Esophagus (tissue), 2 donors: ENCODE results near the gene DDX21. TPM values are rescaled to one million over a fixed set of nuclear protein-coding genes. Genes with fewer than 3 reads are reported as not detected.
"Not testable (repeated sequence)": the region's sequence is repeated elsewhere in the genome, so short reads cannot be mapped to it uniquely, and the experiment has no call there.

Source experiments
- H3K27ac ChIP-seq, 2 donors: one replicate each; pipeline ENCODE4 v1.5.1; 2013; ENCODE audit warnings: low read depth in 2 of 2, mild to moderate bottlenecking in 2 of 2, inconsistent platforms in 1 of 2, low read length in 1 of 2, moderate library complexity in 1 of 2
- H3K27me3 ChIP-seq, 2 donors: one replicate each; pipeline ENCODE4 v1.6.1; 2013; ENCODE audit warnings: low read length in 2 of 2, control low read depth in 1 of 2, mild to moderate bottlenecking in 1 of 2; ENCODE audit not compliant: insufficient read depth in 2 of 2, control insufficient read depth in 1 of 2
- H3K36me3 ChIP-seq, 2 donors: one replicate each; pipeline ENCODE4 v1.6.1; 2013; ENCODE audit warnings: low read length in 1 of 2; ENCODE audit not compliant: control insufficient read depth in 2 of 2, insufficient read depth in 2 of 2
- H3K4me1 ChIP-seq, 2 donors: one replicate each; pipeline ENCODE4 v1.6.1; 2013; ENCODE audit warnings: low read length in 1 of 2; ENCODE audit not compliant: control insufficient read depth in 2 of 2, insufficient read depth in 2 of 2
- H3K4me3 ChIP-seq, 2 donors: one replicate each; pipeline ENCODE4 v1.5.1; 2013; ENCODE audit warnings: low read length in 2 of 2, mild to moderate bottlenecking in 2 of 2, low read depth in 1 of 2, moderate library complexity in 1 of 2
- H3K9me3 ChIP-seq, 2 donors: one replicate each; pipeline ENCODE4 v1.6.1; 2013; ENCODE audit warnings: mild to moderate bottlenecking in 2 of 2, low read depth in 1 of 2, low read length in 1 of 2, moderate library complexity in 1 of 2; ENCODE audit not compliant: control insufficient read depth in 2 of 2, insufficient read depth in 1 of 2
- WGBS, 2 donors: extraction: QIAGEN DNeasy Blood & Tissue Kit; methylation state at CpG; one replicate each; pipeline ENCODE4 v1.1.7; 2013; 5-methylcytosine and 5-hydroxymethylcytosine counted together
- polyA plus RNA-seq, 2 donors: library from polyadenylated mRNA; stranded (reverse); fragments of 200-250 nt; gene quantifications; one replicate each; pipeline ENCODE4 v1.2.3, GENCODE V29; 2013
- donor health status: healthy with polysubstance abuse.
- donor health status: Bipolar disorder and iron deficiency.

Gene DDX21
- polyA plus RNA-seq, 2 donors: 12.3 to 36.3 TPM

DNA sequence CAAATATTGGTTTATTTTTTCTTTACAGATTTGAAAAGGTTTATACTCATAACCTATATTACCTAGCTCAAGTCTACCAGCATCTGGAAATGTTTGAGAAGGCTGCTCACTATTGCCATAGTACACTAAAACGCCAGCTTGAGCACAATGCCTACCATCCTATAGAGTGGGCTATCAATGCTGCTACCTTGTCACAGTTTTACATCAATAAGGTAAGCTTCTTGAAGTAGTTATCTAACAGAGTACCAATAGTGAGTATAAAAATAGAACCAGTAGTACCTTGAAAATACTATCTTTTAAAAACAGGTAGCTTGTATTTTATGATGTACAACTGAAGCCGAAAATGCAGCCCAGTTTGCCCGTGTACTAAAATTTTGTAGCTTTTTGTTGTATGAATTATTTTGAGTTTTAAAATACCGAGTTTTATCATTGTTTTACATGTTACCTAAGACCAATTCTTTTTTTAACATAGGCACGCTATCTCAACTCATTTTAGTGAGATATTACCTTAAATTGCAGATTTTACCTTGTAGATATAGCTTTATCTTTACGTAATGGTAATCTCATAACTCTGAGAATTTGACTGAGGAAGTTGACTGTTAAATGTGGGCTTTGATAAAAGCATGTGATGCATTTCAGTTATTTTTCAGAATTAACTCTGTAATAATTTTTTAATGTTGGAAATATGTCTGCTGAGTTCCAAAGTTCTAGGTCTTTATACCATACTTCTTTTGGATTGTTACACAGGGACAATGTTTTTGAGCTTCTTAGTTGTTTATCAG is 49.9 kb downstream of the DDX21 start:
- Histone ChIP-seq H3K4me3 (no peak overlapping the region), H3K9me3 (no peaks in the 10 kb centered on the region), H3K4me1 (no peaks in the 10 kb centered on the region), H3K27me3 (no peaks in the 10 kb centered on the region), H3K36me3 (peaks cover 0 to 5% of the 10 kb centered on the region in 2 donors), H3K27ac (no peak overlapping the region)
- 88 to 94% methylated on average over 6 of the region's 6 CpGs for WGBS, 2 donors

DNA sequence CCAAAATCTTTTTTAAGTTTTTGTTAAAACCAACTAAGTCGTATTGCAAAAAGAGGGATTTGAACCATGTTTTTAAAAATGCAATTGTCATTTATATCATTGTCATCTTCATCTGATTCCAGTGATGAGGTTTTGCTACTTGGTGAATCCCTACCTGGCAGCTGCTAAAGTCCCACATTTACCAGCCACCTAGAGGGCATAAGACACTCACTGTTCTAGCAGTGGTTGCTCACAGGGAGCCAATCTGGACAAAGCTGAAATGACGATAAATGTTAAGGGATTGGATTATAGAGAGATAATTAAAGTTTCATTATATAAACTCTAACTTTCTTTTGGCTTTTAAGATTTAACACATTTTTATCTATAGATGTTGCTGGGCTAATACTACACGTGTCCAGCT is 51.3 kb downstream of the DDX21 start:
- Histone ChIP-seq H3K4me3 (no peak overlapping the region), H3K36me3 (peaks cover 3% of the 10 kb centered on the region in 2 donors), H3K27ac (no peak overlapping the region), H3K27me3 (no peaks in the 10 kb centered on the region), H3K9me3 (no peaks in the 10 kb centered on the region), H3K4me1 (no peaks in the 10 kb centered on the region)
- WGBS, 2 donors: 90 to 95% methylated on average over 3 of the region's 3 CpGs

DNA sequence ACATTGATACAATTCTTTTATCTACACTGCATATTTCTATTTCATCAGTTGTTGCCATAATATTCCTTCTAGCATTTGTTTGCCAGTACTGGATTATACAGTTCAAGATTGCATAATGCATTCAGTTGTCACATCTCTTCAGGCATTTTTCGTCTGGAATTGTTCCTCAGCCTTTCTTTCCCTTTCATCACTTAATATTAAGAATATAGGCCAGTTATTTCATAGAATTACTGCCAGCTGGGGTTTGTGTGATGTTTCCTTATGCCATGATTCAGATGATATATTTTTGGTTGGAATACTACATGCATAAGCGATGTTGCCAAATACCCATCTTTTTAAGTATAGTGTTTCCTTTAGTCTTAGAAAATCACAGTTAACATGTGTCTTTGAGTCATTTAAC is 53.4 kb downstream of the DDX21 start:
- no peaks in the 10 kb centered on the region for H3K9me3 ChIP-seq
- no peaks in the 10 kb centered on the region for H3K27me3 ChIP-seq
- H3K4me3 ChIP-seq: no peak overlapping the region
- H3K4me1 ChIP-seq: no peaks in the 10 kb centered on the region
- 67 to 70% methylated on average over 2 of the region's 2 CpGs for WGBS, 2 donors
- no peak overlapping the region for H3K27ac ChIP-seq
- peaks cover 0 to 3% of the 10 kb centered on the region in 2 donors for H3K36me3 ChIP-seq

DNA sequence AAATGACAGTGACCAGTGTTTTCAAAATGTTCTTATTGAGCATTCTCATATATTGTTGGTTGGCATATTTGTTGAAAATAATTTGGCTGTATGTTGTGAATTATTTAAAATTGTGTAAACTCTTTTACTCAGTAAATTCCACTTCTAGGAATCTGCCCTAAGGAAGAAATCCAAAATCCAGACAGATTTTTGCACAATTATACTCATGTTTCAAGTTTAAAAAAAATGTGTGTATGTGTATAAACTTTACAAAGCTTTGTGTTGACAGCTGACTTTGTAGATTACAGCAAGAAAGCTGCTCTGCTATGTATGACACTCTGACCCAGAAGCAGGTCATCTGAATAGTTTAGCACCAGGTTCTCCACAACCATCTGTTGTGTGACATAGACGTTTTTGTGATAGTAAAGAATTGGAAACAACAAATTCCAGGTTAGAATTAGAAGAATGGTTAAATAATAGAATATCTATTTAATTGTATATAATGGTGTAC is 54.2 kb downstream of the DDX21 start:
- 46 to 61% methylated on average over 1 of the region's 1 CpG for WGBS, 2 donors
- Histone ChIP-seq H3K9me3 (no peaks in the 10 kb centered on the region), H3K27ac (no peak overlapping the region), H3K27me3 (no peaks in the 10 kb centered on the region), H3K36me3 (peaks cover 0 to 3% of the 10 kb centered on the region in 2 donors), H3K4me3 (no peak overlapping the region), H3K4me1 (no peaks in the 10 kb centered on the region)

DNA sequence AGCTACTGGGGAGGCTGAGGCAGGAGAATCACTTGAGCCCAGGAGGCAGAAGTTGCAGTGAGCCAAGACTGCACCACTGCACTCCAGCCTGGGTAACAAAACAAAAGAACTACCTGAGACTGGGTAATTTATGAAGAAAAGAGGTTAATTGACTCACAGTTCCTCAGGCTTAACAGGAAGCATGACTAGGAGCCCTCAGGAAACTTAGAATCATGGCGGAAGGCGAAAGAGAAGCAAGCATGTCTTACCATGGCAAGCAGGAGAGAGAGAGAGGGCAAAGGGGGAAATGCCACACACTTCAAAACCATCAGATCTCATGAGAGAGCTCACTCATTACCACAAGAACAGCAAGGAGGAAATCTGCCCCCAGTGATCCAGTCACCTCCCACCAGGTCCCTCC is 56.8 kb downstream of the DDX21 start:
- not testable (repeated sequence) for H3K4me1 ChIP-seq, H3K27ac ChIP-seq, H3K9me3 ChIP-seq, H3K36me3 ChIP-seq, H3K27me3 ChIP-seq, H3K4me3 ChIP-seq
- 82 to 97% methylated on average over 2 of the region's 2 CpGs for WGBS, 2 donors

DNA sequence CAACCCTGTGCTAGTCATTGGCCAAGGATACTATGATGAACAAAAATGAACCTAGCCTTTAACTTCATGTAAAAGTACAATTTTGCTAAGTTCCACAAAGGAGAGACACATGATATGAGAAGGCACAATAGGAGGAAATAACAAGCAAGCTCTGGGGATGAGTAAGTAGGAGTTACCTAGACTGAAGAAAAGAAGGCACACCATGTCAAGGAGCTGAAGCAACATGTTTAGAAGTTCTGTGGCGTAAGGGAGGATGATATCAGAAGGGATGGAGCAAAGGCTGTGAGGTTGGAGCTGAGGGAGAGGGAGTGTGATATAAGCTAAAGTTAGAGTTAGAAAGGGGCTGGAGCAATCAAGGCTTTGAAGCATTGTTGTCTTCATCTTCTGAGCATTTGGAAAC is 58.2 kb downstream of the DDX21 start:
- WGBS, 2 donors: 92 to 94% methylated on average over 1 of the region's 1 CpG
- peaks cover 0 to 3% of the 10 kb centered on the region in 2 donors for H3K36me3 ChIP-seq
- no peaks in the 10 kb centered on the region for H3K4me1 ChIP-seq
- H3K9me3 ChIP-seq: no peaks in the 10 kb centered on the region
- no peak overlapping the region for H3K4me3 ChIP-seq
- no peak overlapping the region for H3K27ac ChIP-seq
- no peaks in the 10 kb centered on the region for H3K27me3 ChIP-seq

DNA sequence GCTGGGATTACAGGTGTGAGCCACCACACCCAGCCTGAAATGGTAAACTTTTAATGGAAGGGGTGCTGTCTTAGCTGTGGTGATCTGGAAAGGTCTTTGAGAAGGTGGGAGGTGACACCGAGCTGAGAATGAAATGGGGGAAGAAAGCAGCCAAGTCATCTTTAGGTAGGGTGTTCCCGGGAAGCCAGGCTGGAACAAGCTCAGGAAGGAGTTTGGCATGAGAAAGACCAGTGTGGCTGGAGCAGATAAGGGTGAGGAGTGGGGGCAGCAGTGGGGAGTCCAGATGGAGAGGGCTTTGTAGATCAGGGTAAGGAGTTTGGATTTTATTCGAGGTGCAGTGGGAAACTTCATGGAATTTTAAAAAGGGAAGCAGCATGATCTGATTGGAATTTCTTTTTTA is 62.6 kb downstream of the DDX21 start:
- Histone ChIP-seq H3K4me1 (no peaks in the 10 kb centered on the region), H3K36me3 (no peaks in the 10 kb centered on the region), H3K27ac (no peak overlapping the region), H3K9me3 (peaks cover 0 to 2% of the 10 kb centered on the region in 2 donors), H3K4me3 (no peak overlapping the region), H3K27me3 (no peaks in the 10 kb centered on the region)
- WGBS, 2 donors: 82 to 85% methylated on average over 3 of the region's 3 CpGs

DNA sequence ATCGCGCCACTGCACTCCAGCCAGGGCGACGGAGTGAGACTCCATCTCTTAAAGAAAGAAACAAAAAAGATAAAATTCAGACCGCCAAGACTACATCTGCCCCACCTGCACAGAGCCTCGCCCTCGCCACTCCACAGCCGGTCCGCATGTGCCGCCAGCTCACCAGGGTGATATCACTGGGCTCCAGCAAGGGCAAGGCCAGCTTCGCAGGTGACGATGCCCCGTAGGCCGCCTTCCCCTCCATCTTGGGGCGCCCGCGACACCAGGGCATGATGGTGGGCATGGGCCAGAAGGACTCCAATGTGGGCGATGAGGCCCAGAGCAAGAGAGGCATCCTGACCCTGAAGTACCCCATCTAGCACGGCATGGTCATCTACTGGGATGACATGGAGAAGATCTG is 66.6 kb downstream of the DDX21 start:
- Histone ChIP-seq H3K4me3 (no peak overlapping the region), H3K9me3 (peaks cover 0 to 2% of the 10 kb centered on the region in 2 donors), H3K27me3 (no peaks in the 10 kb centered on the region), H3K4me1 (no peaks in the 10 kb centered on the region), H3K36me3 (no peaks in the 10 kb centered on the region), H3K27ac (no peak overlapping the region)
- 98 to 99% methylated on average over 19 of the region's 19 CpGs for WGBS, 2 donors

DNA sequence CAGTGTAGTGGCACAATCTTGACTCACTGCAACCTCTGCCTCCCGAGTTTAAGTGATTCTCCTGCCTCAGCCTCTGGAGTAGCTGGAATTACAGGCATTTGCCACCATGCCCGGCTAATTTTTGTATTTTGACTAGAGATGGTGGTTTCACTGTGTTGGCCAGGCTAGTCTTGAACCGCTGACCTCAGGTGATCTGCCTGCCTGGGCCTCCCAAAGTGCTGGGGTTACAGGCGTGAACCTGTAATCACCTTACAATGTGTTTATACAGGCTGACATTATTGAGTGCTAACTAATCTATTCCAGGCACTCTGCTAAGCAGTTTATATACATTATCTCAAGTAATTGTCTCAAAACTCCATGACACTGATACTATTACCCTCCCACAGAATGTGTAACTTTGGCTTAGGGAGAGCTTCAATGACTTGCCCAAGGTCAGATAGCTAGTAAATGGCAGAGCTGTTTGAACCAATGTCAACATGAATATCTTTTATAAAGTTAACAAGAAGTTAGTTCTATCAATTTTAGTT is 69.5 kb downstream of the DDX21 start:
- no peak overlapping the region for H3K4me3 ChIP-seq
- no peaks in the 10 kb centered on the region for H3K4me1 ChIP-seq
- no peaks in the 10 kb centered on the region for H3K36me3 ChIP-seq
- no peaks in the 10 kb centered on the region for H3K27me3 ChIP-seq
- peaks cover 0 to 2% of the 10 kb centered on the region in 2 donors for H3K9me3 ChIP-seq
- no peak overlapping the region for H3K27ac ChIP-seq
- WGBS, 2 donors: 69 to 76% methylated on average over 4 of the region's 4 CpGs

DNA sequence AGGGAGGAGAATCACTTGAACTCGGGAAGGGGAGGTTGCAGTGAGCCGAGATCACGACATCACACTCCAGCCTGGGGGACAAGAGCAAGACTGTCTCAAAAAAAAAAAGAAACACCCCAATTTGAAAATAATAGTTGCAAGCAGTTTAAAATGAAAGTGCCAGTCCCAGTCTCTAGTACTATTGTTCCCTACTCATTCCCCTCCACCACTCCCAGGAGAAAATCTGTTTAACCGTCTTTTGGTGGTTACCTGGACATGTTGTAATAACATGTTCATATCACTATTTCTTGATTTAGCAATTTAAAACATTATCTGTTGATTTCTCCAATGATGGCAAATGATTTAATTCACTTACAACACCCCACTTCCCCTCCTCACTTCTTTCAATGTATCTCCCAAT is 77.3 kb downstream of the DDX21 start:
- no peak overlapping the region for H3K4me3 ChIP-seq
- no peaks in the 10 kb centered on the region for H3K9me3 ChIP-seq
- H3K4me1 ChIP-seq: no peaks in the 10 kb centered on the region
- 84 to 91% methylated on average over 4 of the region's 4 CpGs for WGBS, 2 donors
- H3K27ac ChIP-seq: no peak overlapping the region
- no peaks in the 10 kb centered on the region for H3K36me3 ChIP-seq
- H3K27me3 ChIP-seq: no peaks in the 10 kb centered on the region
